A549 (cell line): ENCODE data around the gene RBM44. TPM values are rescaled to one million over a fixed set of nuclear protein-coding genes. Genes with fewer than 3 reads are reported as not detected.

Experiments
- ATAC-seq, 2 experiments: fragments of 200-7000 bp in 1 of 2; fragments of >200 bp in 1 of 2; cut with Nextera tagmentation in 1 of 2; cut with Tn5 transposase in 1 of 2; 3 replicates each; pipeline versions ENCODE4 v1.8.0 to v1.9.1; 2018 to 2020; ENCODE audit warnings: mild to moderate bottlenecking in 1 of 2, moderate library complexity in 1 of 2
- CTCF ChIA-PET: fragments of 300-600 bp; sonication (Branson Sonifier 250); formaldehyde crosslinking; extraction: SDS; loops from one replicate; lab custom pipeline; 2021; ENCODE audit warnings: antibody characterized with exemption, inconsistent platforms; lab: Yijun Ruan, JAX
- POLR2A ChIA-PET: fragments of 350-600 bp; formaldehyde crosslinking; extraction: SDS; loops from one replicate; lab custom pipeline; 2021; ENCODE audit warnings: antibody characterized with exemption, inconsistent platforms; lab: Yijun Ruan, JAX
- DNase-seq, 2 experiments: peaks; one replicate each; pipeline versions ENCODE4 v3.0.0 to v3.0.0-alpha.2; 2011 to 2016; ENCODE audit warnings: low read depth in 1 of 2, low spot score in 1 of 2
- FAIRE-seq: peaks from 2 replicates; lab custom pipeline; 2011; peaks lifted over from hg19 to GRCh38; lab: Jason Lieb, UNC
- H3K27ac ChIP-seq, 2 experiments: fragments of >200 bp; sonication (Bioruptor Twin); formaldehyde crosslinking; 3 replicates each; pipeline ENCODE4 v1.5.1; 2016 to 2017
- H3K4me1 ChIP-seq: fragments of >200 bp; sonication (Bioruptor Twin); formaldehyde crosslinking; 3 replicates; pipeline ENCODE4 v1.6.1; 2016
- H3K4me2 ChIP-seq: fragments of >200 bp; sonication (Bioruptor Twin); formaldehyde crosslinking; 3 replicates; pipeline ENCODE4 v1.6.1; 2016
- H3K4me3 ChIP-seq: fragments of >200 bp; sonication (Bioruptor Twin); formaldehyde crosslinking; 3 replicates; pipeline ENCODE4 v1.5.1; 2016
- H3K9me3 ChIP-seq: fragments of >200 bp; sonication (Bioruptor Twin); formaldehyde crosslinking; 3 replicates; pipeline ENCODE4 v1.6.1; 2016
- BCL3 ChIP-seq: fragments of >200 bp; sonication (Bioruptor Twin); formaldehyde crosslinking; IDR thresholded peaks from 3 replicates; pipeline ENCODE4 v1.6.1; 2016
- BHLHE40 ChIP-seq: IDR thresholded peaks from 2 replicates; pipeline ENCODE4 v1.6.1; 2012; ENCODE audit warnings: low read depth, low read length, inconsistent platforms
- CBX2 ChIP-seq: fragments of 200-600 bp; sonication (generic); IDR thresholded peaks from 2 replicates; pipeline ENCODE4 v1.6.1; 2016; ENCODE audit warnings: low read depth, mild to moderate bottlenecking, borderline replicate concordance
- CHD2 ChIP-seq: fragments of 150-350 bp; IDR thresholded peaks from 2 replicates; pipeline ENCODE4 v1.6.1; 2014; ENCODE audit warnings: low read length; ENCODE audit not compliant: partially characterized antibody
- EHF ChIP-seq: fragments of 250-450 bp; sonication (Bioruptor Pico); IDR thresholded peaks from 2 replicates; pipeline ENCODE4 v1.5.0; 2020; ENCODE audit warnings: mild to moderate bottlenecking
- EHMT2 ChIP-seq: fragments of 200-600 bp; sonication (generic); IDR thresholded peaks from 2 replicates; pipeline ENCODE4 v1.6.1; 2016; ENCODE audit warnings: antibody characterized with exemption, low read depth, mild to moderate bottlenecking, moderate library complexity
- ESRRA ChIP-seq: fragments of 150-350 bp; IDR thresholded peaks from 2 replicates; pipeline ENCODE4 v1.6.1; 2014; ENCODE audit warnings: mild to moderate bottlenecking, low read length, borderline replicate concordance
- HDAC2 ChIP-seq: fragments of 200-600 bp; sonication (generic); IDR thresholded peaks from 2 replicates; pipeline ENCODE4 v1.6.1; 2016
- JUN ChIP-seq, 2 experiments: fragments of >200 bp; sonication (Bioruptor Twin); formaldehyde crosslinking; IDR thresholded peaks; 2 replicates in 1 of 2; 3 replicates in 1 of 2; pipeline ENCODE4 v1.6.1; 2016 to 2017
- KDM1A ChIP-seq: fragments of 200-600 bp; sonication (generic); IDR thresholded peaks from 2 replicates; pipeline ENCODE4 v1.6.1; 2016; ENCODE audit warnings: low read depth, mild to moderate bottlenecking
- MAFK ChIP-seq: fragments of 450-650 bp; IDR thresholded peaks from 2 replicates; pipeline ENCODE4 v1.6.1; 2014; ENCODE audit not compliant: partially characterized antibody
- NR3C1 ChIP-seq: fragments of >200 bp; sonication (Bioruptor Twin); formaldehyde crosslinking; IDR thresholded peaks from 3 replicates; pipeline ENCODE4 v1.6.1; 2017
- RAD21 ChIP-seq, 2 experiments: fragments of >200 bp in 1 of 2; sonication (Bioruptor Twin) in 1 of 2; formaldehyde crosslinking in 1 of 2; IDR thresholded peaks in 1 of 2; conservative IDR thresholded peaks in 1 of 2; 2 replicates in 1 of 2; 3 replicates in 1 of 2; pipeline ENCODE4 v1.6.1; 2012 to 2018; ENCODE audit warnings: inconsistent platforms in 1 of 2
- REST ChIP-seq: fragments of 200-600 bp; sonication (generic); IDR thresholded peaks from 2 replicates; pipeline ENCODE4 v1.6.1; 2016; ENCODE audit warnings: antibody characterized with exemption, mild to moderate bottlenecking, moderate library complexity
- SREBF2 ChIP-seq: fragments of 450-650 bp; IDR thresholded peaks from 2 replicates; pipeline ENCODE4 v1.6.1; 2014; ENCODE audit warnings: mild to moderate bottlenecking, moderate library complexity
- TFCP2L1 ChIP-seq: fragments of 250-450 bp; sonication (Bioruptor Pico); IDR thresholded peaks from 2 replicates; pipeline ENCODE4 v1.5.0; 2021; ENCODE audit warnings: mild to moderate bottlenecking
- USF2 ChIP-seq: fragments of 450-650 bp; IDR thresholded peaks from 2 replicates; pipeline ENCODE4 v1.6.1; 2014; ENCODE audit warnings: antibody characterized with exemption
- ZSCAN20 ChIP-seq: fragments of 250-450 bp; sonication (Bioruptor Pico); IDR thresholded peaks from 2 replicates; pipeline ENCODE4 v1.8.0; 2022; ENCODE audit warnings: mild to moderate bottlenecking, moderate library complexity
- WGBS: methylation state at CpG from one replicate; pipeline ENCODE4 v1.1.6; 2017; ENCODE audit errors: missing lambda C conversion rate; 5-methylcytosine and 5-hydroxymethylcytosine counted together
- polyA plus RNA-seq, 4 experiments: library from polyadenylated mRNA; depleted of rRNA in 3 of 4; stranded (reverse); fragments of >200 nt; fragmentation: RNase III in 1 of 4; extraction: RNeasy Plus Mini Kit Qiagen cat#74134 plus additional on column Dnase treatment in 1 of 4; gene quantifications; 2 replicates in 3 of 4; 3 replicates in 1 of 4; pipeline ENCODE4 v1.2.3, GENCODE V29; 2011 to 2017
- TF ChIP-seq, protein P1 (sequence below): fragments of >200 bp; sonication (Bioruptor Twin); formaldehyde crosslinking; IDR thresholded peaks from 3 replicates; pipeline ENCODE4 v1.5.1; 2016
- TF ChIP-seq, protein P2 (sequence below): fragments of >200 bp; sonication (Bioruptor Twin); formaldehyde crosslinking; IDR thresholded peaks from 2 replicates; pipeline ENCODE4 v1.6.1; 2016

The RBM44 gene
- polyA plus RNA-seq, 2 of the 4 experiments (the other 2 are of a cell fraction), result 0.30 to 0.87 TPM

GRCh38 chr2:237885111-237885930, 86.7 kb downstream of the RBM44 start:
- FAIRE-seq, result no peak
- TF ChIP-seq EHMT2, result no peak
- no peak for TF ChIP-seq JUN (IDR thresholded peaks at IDR 0.05)
- TF ChIP-seq REST, result no peak
- no peak for TF ChIP-seq BHLHE40
- TF ChIP-seq BCL3, result no peak
- no peak for TF ChIP-seq TFCP2L1 (CRISPR knock-in tag)
- TF ChIP-seq KDM1A, result no peak
- TF ChIP-seq CHD2, result no peak
- no peak for TF ChIP-seq USF2
- TF ChIP-seq NR3C1, result no peak
- TF ChIP-seq SREBF2, result no peak
- no peak for TF ChIP-seq ESRRA
- TF ChIP-seq RAD21 (conservative IDR thresholded peaks at IDR 0.05 in 1 of 2, IDR thresholded peaks at IDR 0.05 in 1 of 2), result no peak
- no peak for TF ChIP-seq MAFK
- TF ChIP-seq EHF (CRISPR knock-in tag), result no peak
- TF ChIP-seq, all 56 proteins: peak for 0
- POLR2A ChIA-PET, result no interaction called here
- Histone ChIP-seq H3K4me3 (no peak overlapping the region), H3K9me3 (no peaks in the 10 kb centered on the region), H3K4me2 (no peak overlapping the region), H3K4me1 (peaks cover 9% of the 10 kb centered on the region), H3K27ac (no peak overlapping the region)
- CTCF ChIA-PET, result interaction anchor here (0.5 to 1.6 kb wide), 2 partner anchors 152 to 213 kb away, joined by 3 read pairs; no protein-coding TSS in a partner anchor
- ATAC-seq (peak in 1 of 2 experiments; percentile 15; a peak in 2 of 6 replicates), DNase-seq (no peak)
- WGBS, result 79% methylated on average over 16 of the region's 27 CpGs

DNA sequence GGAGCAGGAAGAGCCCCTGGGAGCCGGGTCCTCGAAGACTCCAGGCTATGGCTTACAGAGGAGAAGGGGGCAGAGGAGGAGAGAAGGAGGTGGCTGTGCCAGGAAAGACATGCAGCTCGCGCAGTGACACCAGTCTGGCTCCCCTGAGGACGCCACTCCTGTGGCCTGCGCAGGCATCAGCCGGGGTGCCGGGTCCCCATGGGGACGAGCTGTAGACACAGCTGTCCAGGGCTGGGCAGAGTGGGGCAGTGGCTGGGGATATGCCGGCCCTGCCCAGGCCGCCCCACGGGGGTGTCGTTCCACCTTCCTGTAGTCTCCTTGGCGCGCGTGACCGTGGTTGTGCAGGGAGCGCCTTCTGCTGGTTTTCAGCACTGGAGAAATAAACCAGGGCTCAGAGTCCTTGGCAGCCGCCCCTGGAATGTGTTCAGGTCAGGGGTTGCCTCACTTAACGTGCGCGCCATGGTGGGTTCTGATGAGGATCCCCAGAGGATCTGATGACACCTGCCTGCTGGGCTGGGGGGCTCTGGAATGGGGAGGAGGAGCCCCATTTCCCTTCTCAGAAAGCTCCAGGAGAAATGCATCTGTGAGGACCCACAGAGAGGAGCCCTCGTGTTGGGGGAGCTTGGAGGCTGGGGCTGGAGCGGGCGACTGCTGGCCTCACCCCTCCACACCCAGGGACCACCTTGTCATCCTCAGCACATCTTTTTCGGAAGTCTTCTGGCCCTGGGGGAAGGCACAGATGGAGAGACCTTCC, 87.5 kb downstream of the RBM44 start:
- DNase-seq, result no peak
- ChIA-PET POLR2A (no interaction called here), CTCF (interaction anchor here (1.5 to 1.6 kb wide), 2 partner anchors 28 to 213 kb away, joined by 3 to 4 read pairs; no protein-coding TSS in a partner anchor)
- no peak for FAIRE-seq
- no peak overlapping the region for H3K27ac ChIP-seq
- H3K4me2 ChIP-seq, result no peak overlapping the region
- no peak overlapping the region for H3K4me3 ChIP-seq
- peak in 1 of 2 experiments; percentile 30; a peak in 3 of 6 replicates for ATAC-seq
- H3K9me3 ChIP-seq, result no peaks in the 10 kb centered on the region
- H3K4me1 ChIP-seq, result peaks cover 9% of the 10 kb centered on the region
- 87% methylated on average over 24 of the region's 26 CpGs for WGBS
- TF ChIP-seq ZSCAN20 (CRISPR knock-in tag) (no peak), HDAC2 (no peak), CBX2 (no peak), BHLHE40 (no peak), EHMT2 (no peak), REST (no peak)
- TF ChIP-seq, protein P1, sequence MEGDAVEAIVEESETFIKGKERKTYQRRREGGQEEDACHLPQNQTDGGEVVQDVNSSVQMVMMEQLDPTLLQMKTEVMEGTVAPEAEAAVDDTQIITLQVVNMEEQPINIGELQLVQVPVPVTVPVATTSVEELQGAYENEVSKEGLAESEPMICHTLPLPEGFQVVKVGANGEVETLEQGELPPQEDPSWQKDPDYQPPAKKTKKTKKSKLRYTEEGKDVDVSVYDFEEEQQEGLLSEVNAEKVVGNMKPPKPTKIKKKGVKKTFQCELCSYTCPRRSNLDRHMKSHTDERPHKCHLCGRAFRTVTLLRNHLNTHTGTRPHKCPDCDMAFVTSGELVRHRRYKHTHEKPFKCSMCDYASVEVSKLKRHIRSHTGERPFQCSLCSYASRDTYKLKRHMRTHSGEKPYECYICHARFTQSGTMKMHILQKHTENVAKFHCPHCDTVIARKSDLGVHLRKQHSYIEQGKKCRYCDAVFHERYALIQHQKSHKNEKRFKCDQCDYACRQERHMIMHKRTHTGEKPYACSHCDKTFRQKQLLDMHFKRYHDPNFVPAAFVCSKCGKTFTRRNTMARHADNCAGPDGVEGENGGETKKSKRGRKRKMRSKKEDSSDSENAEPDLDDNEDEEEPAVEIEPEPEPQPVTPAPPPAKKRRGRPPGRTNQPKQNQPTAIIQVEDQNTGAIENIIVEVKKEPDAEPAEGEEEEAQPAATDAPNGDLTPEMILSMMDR, result no peak
- TF ChIP-seq, protein P2, sequence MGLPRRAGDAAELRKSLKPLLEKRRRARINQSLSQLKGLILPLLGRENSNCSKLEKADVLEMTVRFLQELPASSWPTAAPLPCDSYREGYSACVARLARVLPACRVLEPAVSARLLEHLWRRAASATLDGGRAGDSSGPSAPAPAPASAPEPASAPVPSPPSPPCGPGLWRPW, result no peak
